Stimulated activated CD4-positive, alpha-beta T cell treated with anti-CD3 and anti-CD28 coated beads, TNF-alpha, amount 100 ng/mL, for 4 hours (primary cell): ENCODE results near the gene ADAMTS8.

Experiments used
- DNase-seq, 3 experiments: peaks; one replicate each; pipeline ENCODE4 v3.0.0-alpha.2; 2020; ENCODE audit warnings: low read depth in 3 of 3

ADAMTS8 gene

DNA sequence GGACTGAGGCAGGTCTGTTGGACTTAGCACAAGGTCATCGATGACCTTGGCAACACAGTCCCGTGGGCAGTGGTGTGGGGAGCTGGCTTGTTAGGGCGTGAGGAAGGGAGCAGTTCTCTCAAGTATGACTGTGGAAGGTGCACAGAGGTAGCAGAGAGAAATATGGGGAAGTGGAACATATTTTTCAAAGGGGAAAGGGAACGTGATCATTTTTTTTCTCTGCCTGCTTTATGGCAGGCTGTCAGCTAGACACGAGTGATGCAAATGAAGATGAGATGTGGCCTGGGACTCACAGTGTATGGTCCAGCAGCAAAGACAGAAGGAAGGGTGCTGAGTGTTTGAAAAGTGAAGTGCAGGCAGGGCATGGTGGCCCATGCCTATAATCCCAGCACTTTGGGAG lies 30.6 kb downstream of the ADAMTS8 start:
- no peak for DNase-seq

DNA sequence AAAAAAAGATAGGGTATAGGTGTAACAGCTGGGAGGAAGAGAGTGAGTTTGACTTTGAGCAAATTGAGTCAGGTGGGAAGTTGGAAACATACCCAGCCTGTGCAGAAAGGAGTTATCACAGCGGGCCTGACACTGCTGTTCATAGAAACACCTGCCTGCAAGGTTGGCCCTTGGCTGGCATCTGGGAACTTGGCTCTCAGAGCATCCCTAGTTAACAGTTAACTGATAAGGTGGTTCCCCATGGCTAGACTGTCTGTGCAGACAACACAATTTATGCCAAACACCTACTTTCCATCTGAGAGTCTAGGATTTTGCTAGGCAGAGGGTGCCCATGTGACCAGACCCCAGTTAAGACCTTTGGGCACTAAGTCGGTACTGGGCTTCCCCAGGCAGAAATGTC lies 31.4 kb downstream of the ADAMTS8 start:
- DNase-seq = no peak

DNA sequence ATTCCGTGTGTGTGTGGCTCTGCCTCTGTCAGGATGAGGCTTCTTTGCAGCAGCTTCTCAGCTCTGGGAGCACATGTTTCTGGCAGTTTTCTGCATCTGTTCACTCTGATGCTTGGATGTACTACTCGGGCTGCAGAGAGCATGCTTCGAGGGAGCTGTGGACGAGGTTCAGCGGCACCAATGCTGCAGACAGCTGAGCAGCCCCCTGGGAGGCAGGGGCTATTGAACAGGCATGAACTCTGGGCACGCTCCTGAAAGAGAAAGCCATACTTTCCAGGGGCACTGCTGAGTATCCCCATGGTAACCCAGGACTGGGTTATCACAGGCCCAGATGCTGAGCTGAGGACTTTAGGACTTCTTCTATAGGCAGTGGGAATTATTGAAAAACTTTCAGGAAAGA lies 33.8 kb downstream of the ADAMTS8 start:
- no peak for DNase-seq

DNA sequence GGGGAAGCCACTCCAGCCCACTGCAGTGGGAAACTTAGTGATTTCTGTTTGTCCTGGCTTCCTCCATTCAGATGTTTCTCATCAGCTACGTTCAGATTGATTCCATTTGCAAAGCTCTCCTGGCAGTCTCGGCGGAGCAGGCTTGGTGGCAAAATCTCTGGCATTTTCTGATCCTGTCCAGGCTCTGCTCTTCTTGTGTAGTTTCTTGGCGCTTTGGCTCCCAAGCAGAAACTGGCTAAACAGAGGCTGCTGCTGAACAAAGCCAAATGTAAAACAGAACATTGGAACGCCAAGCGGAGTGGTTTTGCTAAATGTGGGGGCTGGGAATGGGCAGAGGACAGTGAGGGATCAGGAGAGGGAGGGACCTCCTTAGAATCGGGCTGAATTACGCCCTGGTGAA lies 36.7 kb downstream of the ADAMTS8 start:
- no peak for DNase-seq

DNA sequence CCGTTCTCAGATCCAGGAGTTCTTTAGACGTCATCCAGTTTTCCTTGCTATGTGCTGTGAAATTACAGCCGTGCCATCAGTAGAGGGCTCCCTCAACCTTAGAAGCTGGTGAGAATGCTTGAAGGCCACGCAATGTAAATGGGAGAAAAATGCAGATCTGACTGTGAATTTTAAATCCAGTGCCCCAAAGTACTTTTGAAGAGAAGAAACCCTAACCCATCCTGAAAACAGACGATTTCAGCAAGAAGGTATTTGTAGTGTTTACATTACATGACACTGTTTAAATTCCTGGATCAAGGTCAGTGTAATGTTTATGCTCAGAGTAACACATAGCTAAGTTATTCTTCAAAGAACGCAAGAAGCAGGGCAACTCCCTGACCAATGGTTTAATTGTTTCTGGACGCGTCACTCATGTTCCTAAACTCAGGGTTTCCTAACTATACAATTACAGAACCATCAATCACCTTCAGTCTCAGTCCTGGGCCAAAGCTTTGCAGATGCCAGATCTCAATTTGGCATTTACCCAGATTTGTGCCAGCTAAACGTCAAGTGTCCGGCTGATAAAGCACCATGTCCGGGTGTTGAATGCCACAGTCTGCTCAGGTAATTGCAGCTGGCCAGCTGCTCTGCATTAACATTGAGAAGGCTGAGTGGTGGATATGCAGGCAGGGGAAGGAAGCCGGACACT lies 38.2 kb downstream of the ADAMTS8 start:
- no peak for DNase-seq

DNA sequence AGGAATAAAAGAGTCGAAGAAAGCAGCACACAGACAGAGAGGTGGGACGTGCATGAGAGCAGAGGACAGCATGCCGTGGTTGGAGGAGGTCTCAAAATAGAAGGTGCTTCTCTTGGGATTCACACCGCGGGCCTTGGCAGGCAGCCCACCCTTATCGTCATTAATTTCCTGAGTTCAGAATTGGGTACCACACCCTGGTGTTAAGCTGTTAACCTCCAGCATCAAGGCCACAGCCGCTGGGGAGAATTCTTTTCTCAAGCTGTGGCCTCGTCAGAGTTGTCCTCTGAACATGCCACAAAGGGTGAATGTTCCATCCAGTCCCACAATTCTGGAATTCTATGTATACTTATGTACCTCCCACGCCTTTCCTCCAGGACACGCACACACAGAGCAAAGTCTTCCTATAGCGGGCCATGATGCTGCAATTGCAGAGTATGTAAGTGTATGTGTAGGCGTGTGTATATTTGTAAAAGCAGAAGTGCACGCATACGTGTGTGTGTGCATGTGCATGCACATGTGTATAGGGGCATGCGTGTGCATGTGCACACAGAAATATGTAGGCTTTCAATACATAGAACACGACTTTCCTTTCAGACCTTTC lies 39.0 kb downstream of the ADAMTS8 start:
- DNase-seq = no peak

DNA sequence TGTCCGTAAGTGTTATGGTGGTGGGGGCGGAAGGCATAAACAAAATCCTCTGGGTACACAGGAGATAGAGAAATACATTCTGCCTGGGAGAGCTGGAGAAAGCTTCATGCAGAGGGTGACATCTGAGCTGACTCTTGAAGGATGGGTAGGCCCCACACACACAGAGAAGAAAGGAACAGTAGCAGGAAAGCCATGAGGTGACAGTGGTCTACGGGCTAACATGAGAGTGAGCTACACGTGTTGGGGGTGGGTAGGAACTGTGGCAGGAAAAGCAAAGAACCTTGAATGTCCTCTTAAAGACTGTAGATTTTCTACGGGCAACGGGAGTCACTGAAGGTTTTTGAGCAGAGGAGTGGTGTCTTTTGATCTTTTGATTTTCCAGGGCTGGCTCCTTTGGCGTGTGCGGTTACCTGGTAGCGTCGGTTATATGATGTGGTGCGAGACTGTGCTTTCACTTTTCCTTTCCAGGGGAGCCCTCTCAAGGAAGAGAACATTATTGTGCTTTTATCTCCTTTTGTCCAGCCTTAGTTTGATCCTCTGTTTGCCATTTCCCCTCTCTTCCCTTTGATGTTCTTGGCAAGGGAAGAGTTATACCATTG lies 39.7 kb downstream of the ADAMTS8 start:
- no peak for DNase-seq

DNA sequence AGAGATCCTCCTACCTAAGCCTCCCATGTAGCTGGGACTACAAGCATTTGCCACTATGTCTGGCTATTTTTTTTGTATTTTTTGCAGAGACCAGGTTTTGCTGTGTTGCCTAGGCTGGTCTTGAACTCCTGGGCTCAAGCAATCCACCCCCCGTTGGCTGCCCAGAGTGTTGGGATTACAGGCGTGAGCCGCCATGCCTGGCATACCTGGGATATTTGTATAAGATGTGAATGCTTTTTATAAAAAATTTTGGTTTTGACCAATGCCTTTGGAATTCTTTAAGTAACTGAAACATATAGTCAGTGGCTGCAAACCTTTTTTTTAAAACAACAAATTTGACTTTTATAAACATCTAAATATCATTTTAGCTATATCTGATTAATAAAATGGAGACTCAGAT lies 42.4 kb downstream of the ADAMTS8 start:
- DNase-seq = no peak

DNA sequence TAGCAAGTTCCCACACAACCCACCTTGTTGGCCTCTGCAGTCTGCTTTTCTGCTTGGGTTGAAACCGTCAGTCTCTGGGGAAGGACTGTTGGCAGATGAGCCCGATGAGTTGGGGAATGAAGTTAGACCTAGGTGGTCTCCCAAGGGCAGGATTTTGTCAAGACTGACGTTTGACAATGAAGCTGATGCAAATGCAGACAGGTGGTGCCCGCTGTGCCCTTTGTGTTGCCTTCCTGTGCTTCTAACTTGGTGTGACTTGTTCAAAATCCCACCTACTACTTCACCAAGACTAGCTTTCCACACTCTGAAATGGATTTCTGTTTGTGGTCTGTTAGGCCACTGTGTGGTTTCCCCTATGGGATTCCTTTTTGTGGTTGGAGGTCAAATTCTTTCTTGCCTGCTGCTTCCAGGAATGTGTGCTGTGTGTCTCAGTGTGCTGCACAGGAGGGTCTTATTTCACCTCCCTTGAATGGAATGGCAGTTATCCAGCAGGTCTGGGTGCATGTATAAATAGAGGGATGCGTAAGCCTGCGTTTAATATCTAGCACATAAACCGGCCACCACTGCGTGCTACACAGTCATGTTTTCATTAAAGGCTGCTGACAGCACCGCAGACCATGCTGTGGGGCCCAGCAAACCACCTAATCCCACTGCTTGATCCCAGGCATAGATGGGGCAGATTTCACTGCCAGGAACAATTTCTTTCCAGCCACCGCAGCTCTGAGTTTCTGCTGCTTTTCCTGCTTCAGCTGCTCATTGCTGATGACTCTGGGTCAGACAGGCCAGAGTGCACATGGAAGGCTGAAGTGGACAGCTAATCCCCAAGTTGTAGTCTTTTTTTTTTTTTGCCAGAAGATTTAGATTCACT lies 44.8 kb downstream of the ADAMTS8 start:
- DNase-seq = no peak

DNA sequence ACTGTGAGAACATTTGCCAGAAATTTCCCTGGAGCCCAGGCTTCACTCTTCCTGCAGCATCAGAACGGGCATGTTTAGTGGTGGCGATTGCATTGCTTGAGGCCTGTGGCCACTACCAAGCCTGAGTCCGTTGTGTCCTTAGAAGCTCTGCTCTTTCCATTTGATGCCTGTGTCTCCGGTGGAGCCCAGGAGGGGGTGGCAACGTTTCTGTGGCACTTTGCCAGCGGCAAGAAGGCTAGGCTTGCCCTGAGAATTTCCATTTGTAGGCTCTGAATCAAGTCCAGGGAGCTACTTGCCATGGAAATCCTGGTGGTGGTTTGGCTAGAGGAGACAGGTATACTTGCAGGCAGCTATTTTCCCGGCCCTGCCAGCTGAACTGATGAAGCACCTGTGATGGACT lies 47.1 kb downstream of the ADAMTS8 start:
- DNase-seq = no peak

DNA sequence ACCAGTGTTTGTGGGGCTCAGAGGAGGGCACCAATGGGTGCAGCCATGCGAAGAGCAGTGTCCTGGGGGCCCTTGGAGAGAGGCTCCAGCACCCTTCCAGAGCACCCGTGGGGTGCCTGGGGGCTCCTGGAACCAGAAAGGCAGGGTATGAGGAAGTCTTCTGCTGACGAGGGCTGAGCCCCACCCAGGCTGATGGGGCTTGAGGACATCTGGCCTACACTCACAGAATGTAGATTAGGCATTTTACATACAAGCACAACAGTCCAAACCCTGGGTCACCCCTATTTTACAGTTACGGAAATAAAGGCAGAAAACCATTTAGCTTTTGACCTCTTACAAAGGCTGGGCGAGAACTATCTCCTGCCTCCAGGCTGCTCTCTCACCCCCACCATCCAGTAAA lies 47.6 kb downstream of the ADAMTS8 start:
- DNase-seq = no peak

DNA sequence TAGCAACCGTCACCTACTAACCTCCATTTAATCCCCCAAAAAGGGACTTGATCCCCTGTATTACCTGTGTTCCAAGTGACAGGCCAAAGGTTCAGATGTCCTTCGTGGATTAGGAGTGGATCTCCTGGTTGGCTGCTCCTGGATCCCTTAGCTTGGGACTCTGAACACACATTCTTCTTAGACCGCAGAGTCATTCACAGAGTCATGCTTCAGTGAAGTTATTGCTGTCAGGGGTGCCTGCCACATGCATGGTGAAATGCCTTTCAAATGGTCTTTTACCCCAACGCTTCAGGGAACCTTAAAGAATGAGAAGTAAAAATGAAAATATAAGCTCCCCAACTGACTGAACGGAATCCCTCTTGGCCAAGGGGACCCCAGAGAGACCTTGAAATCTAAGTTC lies 49.1 kb downstream of the ADAMTS8 start:
- no peak for DNase-seq

DNA sequence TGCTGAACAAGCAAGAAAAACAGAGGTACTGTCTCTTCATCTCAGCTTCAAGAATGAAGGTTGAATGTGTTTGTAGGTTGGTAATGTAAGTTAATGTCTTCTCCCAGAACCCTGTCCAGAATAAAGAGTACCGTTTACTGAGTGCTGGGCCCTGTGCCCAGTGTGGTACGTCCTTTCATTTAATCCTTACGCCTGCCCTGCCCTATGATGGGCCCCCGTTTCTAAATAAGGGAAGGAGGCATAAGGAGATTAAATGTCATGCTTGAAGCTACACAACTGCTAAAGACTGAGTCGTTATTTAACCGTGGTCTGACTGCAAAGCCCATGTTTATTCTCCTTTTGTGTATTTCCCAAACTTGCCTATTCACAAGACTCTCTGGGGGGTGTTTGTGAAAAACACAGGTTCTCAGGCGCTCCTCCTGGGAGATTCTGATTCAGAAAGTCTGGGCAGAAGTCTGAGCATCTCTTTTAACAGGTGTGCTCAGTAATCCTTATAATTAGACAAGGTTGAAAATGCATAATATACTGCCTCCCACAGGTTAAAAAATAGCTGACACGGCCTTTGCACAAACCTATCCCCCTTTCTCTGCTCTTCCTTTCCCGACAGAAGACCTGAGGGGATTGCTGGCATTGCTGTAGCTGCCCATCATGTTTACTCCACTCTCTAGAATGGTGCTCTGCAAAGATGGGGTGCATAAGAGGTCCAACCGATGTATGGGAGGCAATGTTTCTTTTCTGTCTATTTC lies 57.4 kb downstream of the ADAMTS8 start:
- DNase-seq = no peak

DNA sequence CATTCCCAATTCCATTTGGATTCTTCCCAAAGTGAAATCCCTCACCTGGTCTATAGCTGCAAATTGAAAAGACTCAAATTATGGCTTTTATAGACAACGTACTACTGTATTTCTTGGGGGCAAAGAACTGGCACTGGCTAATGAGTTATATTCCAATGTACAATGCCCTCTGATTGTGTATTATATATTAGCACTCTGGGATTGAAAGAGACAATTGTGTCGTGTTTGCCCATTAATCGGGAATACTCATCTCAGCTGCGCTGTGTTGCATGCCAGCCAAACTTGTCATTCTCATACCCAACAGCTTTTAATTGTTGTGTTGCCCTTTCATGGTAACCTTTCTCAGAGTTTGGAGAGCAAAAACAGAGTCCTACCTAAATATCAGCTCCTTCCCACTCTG lies 58.7 kb downstream of the ADAMTS8 start:
- no peak for DNase-seq

DNA sequence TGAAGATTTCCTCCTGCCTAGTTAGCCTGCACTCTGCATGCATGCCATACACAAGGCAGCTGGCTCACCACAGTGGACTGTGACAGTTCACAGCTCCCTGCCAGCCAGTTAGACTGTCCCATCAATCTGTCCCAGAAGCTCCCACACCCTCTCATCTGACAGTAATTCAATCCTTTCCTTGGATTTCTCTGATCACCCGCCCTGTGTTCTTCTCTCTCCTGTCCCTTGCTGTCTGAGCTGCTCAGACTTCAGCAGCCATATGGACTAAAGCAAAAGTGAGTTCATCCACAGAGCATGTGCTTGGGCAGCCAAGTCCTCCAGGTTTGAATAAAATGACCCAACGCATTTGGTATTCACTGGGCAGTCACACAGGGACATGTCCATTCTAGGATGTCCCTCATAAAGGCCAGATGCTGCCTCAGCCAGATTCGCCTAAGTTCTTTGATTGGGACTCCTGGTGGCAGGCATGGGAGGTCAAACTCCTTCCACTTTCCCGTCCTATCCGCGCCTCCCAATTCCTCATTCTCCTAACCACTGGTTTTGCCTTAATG lies 59.2 kb downstream of the ADAMTS8 start:
- DNase-seq = no peak

DNA sequence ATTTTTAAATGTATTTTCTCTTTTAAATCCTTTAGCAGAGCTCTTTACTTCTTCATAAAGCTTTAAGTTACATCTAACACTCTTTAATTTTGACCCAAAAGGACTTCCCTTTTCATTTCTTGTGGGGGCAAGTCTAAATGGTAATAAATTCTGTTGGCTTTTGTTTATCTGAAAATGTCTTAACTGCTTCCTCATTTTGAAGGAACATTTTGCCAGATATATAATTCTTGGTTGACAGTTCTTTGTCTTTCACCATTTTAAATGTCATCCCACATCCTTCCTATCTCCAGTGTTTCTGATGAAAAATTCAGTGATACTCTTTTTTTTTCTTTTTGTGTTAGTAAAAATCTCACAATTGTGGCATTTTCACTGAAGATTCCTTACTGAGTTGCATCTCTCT lies 69.0 kb downstream of the ADAMTS8 start:
- DNase-seq = no peak

DNA sequence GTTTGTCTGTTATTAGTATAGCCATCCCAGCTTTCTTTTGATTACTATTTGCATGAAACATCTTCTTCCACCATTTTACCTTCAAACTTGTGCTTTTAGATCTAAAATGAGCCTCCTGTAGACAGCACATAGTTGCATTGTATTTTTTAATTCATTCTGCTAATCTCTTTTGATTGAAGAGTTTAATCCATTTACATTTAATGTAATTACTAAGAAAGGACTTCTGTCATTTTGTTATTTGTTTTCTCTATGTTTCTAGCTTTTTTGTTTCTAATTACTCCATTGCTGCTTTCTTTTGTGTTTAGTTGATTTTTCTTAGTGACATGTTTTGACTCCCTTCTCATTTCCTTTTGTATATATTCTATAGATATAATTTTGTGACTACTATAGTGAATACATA lies 70.0 kb downstream of the ADAMTS8 start:
- no peak for DNase-seq
